ENCODE measurements around the gene TSHZ2. TPM values are rescaled to one million over a fixed set of nuclear protein-coding genes. Genes with fewer than 3 reads are reported as not detected.

TSHZ2 gene
- total and polyA plus RNA-seq, 2 donors (not counting 3 experiments of a cell fraction or from before 2014, with no cell fraction given) = not detected

DNA sequence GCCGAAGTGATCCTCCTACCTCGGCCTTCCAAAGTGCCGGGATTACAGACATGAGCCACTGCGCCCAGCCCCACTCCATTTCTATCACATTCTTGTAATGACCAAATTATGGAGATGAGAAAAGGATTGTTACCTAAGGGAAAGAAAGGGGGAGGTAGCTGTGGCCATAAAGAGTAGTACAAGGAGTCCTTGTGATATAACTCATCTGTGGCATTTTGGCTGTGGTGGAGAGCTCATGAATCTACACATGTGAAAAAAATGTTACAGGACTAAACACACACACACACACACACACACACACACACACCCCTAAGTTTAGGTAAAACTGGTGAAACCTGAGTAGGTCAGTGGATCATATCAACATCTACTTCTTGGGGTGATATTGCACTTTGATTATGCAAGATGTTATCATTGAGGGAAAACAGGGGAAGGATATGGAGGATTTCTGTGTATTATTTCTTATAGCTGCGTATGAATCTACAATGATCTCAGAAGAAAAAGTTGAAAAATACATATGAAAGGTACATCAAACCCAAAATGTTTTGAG lies 251.5 kb downstream of the TSHZ2 start:
- Histone ChIP-seq H3K27ac (ENCODE audit: insufficient read depth, low read depth, low read length) (no peak overlapping the region), H3K9me1 (replicated peaks; ENCODE audit: control insufficient read depth, extremely low read depth, insufficient read depth, low read length) (no peaks in the 10 kb centered on the region), H3K9me3 (replicated peaks; ENCODE audit: control insufficient read depth, insufficient read depth, low read length) (no peaks in the 10 kb centered on the region), H3K4me3 (replicated peaks in 1 of 3; ENCODE audit: insufficient read depth in 1 of 3, low read depth in 1 of 3, low read length in 3 of 3) (no peak overlapping the region), H3K4me1 (ENCODE audit: control insufficient read depth, extremely low read depth, insufficient read depth, low read length) (no peaks in the 10 kb centered on the region), H3K9ac (replicated peaks; ENCODE audit: extremely low read depth, insufficient read depth, low read length) (no peak overlapping the region), H3K36me3 (ENCODE audit: control insufficient read depth in 2 of 2, extremely low read depth in 1 of 2, insufficient read depth in 2 of 2, low read length in 2 of 2) (no peaks in the 10 kb centered on the region), H3K27me3 (ENCODE audit: control insufficient read depth in 2 of 2, insufficient read depth in 2 of 2, low read length in 2 of 2) (no peaks in the 10 kb centered on the region), H4K20me1 (replicated peaks; ENCODE audit: control insufficient read depth, extremely low read depth, insufficient read depth, low read length) (no peaks in the 10 kb centered on the region), H2AFZ (ENCODE audit: low read depth, low read length) (no peak overlapping the region), H3K79me2 (ENCODE audit: control insufficient read depth, insufficient read depth, low read length) (no peaks in the 10 kb centered on the region), H3K4me2 (ENCODE audit: insufficient read depth, low read length) (no peak overlapping the region)
- DNase-seq (ENCODE audit: low read depth, low spot score) = no peak
- dilution Hi-C loops (cut with MboI; ENCODE audit: extremely low pct_ligation_motif_present, low sequenced_read_pairs) (no loop called here), intact Hi-C loops (cut with micrococcal nuclease) (no loop called here)
- FAIRE-seq = no peak
- ChIA-PET CTCF (interaction anchor here (1.0 kb wide), 1 partner anchor 912 kb away, joined by 4 read pairs; no protein-coding TSS in a partner anchor), POLR2A (no interaction called here)
- no peak for TF ChIP-seq FOS (IDR thresholded peaks at IDR 0.05; ENCODE audit: borderline replicate concordance, insufficient read depth, low read length)
- no peak for TF ChIP-seq JUN (IDR thresholded peaks at IDR 0.05; ENCODE audit: borderline replicate concordance, insufficient read depth, insufficient read length, low read depth)
- TF ChIP-seq GATA2 (IDR thresholded peaks at IDR 0.05; ENCODE audit: insufficient read depth, insufficient read length, low read depth, low read length) = no peak
- TF ChIP-seq, protein P1, sequence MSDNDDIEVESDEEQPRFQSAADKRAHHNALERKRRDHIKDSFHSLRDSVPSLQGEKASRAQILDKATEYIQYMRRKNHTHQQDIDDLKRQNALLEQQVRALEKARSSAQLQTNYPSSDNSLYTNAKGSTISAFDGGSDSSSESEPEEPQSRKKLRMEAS (IDR thresholded peaks at IDR 0.05; ENCODE audit: insufficient read depth, insufficient read length) = no peak
- no peak for TF ChIP-seq POLR2A (IDR thresholded peaks at IDR 0.05; ENCODE audit: low read depth, low read length)
- no peak for TF ChIP-seq EZH2 (IDR thresholded peaks at IDR 0.05; ENCODE audit: borderline replicate concordance, low read depth, low read length, severe bottlenecking)
- TF ChIP-seq MYC (IDR thresholded peaks at IDR 0.05; ENCODE audit: low read depth, low read length) = no peak
- TF ChIP-seq POLR2AphosphoS5 (IDR thresholded peaks at IDR 0.05; ENCODE audit: insufficient read depth, low read depth, low read length) = no peak
- TF ChIP-seq, protein P2, sequence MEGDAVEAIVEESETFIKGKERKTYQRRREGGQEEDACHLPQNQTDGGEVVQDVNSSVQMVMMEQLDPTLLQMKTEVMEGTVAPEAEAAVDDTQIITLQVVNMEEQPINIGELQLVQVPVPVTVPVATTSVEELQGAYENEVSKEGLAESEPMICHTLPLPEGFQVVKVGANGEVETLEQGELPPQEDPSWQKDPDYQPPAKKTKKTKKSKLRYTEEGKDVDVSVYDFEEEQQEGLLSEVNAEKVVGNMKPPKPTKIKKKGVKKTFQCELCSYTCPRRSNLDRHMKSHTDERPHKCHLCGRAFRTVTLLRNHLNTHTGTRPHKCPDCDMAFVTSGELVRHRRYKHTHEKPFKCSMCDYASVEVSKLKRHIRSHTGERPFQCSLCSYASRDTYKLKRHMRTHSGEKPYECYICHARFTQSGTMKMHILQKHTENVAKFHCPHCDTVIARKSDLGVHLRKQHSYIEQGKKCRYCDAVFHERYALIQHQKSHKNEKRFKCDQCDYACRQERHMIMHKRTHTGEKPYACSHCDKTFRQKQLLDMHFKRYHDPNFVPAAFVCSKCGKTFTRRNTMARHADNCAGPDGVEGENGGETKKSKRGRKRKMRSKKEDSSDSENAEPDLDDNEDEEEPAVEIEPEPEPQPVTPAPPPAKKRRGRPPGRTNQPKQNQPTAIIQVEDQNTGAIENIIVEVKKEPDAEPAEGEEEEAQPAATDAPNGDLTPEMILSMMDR (IDR thresholded peaks at IDR 0.05; ENCODE audit: extremely low read depth in 1 of 2, insufficient read depth in 1 of 2, low read depth in 1 of 2, low read length in 2 of 2) = no peak
- BruUV-seq (replicated peaks) = no TSS peak
